Neural progenitor cell (in vitro differentiated cells): ENCODE measurements around the gene IPO9. TPM values are rescaled to one million over a fixed set of nuclear protein-coding genes. Genes with fewer than 3 reads are reported as not detected.

Experiments
- DNase-seq: peaks from one replicate; pipeline ENCODE4 v3.0.0-alpha.2; 2016; ENCODE audit warnings: low spot score
- H2AFZ ChIP-seq: fragments of 200-600 bp; sonication (generic); replicated peaks from 2 replicates; pipeline ENCODE4 v1.6.1; 2016; ENCODE audit warnings: antibody characterized with exemption
- H3F3A ChIP-seq: fragments of 200-600 bp; sonication (generic); 2 replicates; pipeline ENCODE4 v1.6.1; 2016; ENCODE audit warnings: antibody characterized with exemption, low read depth
- H3K27ac ChIP-seq: fragments of 200-600 bp; sonication (generic); 2 replicates; pipeline ENCODE4 v1.5.1; 2016; ENCODE audit warnings: mild to moderate bottlenecking
- H3K27me3 ChIP-seq: fragments of 200-600 bp; sonication (generic); 2 replicates; pipeline ENCODE4 v1.6.1; 2016; ENCODE audit warnings: mild to moderate bottlenecking, moderate library complexity
- H3K36me3 ChIP-seq: fragments of 200-600 bp; sonication (generic); 2 replicates; pipeline ENCODE4 v1.5.1; 2016
- H3K4me1 ChIP-seq: fragments of 200-600 bp; sonication (generic); 2 replicates; pipeline ENCODE4 v1.6.1; 2016; ENCODE audit warnings: mixed run types
- H3K4me2 ChIP-seq: fragments of 200-600 bp; sonication (generic); 2 replicates; pipeline ENCODE4 v1.6.1; 2016
- H3K4me3 ChIP-seq: fragments of 200-600 bp; sonication (generic); 2 replicates; pipeline ENCODE4 v1.5.1; 2016
- H3K79me2 ChIP-seq: fragments of 200-600 bp; sonication (generic); 2 replicates; pipeline ENCODE4 v1.6.1; 2016; ENCODE audit warnings: low read depth
- H3K9ac ChIP-seq: fragments of 200-600 bp; sonication (generic); 2 replicates; pipeline ENCODE4 v1.6.1; 2016
- H3K9me3 ChIP-seq: fragments of 200-600 bp; sonication (generic); 2 replicates; pipeline ENCODE4 v1.5.1; 2016; ENCODE audit warnings: low read depth
- H4K20me1 ChIP-seq: fragments of 200-600 bp; sonication (generic); 2 replicates; pipeline ENCODE4 v1.6.1; 2016; ENCODE audit warnings: low read depth
- H3K27ac Mint-ChIP-seq: 3 replicates; pipeline ENCODE4 v1.8.0; 2021; ENCODE audit warnings: mixed read lengths
- H3K27me3 Mint-ChIP-seq: 2 replicates; pipeline ENCODE4 v1.8.0; 2022; ENCODE audit warnings: low read depth, mild to moderate bottlenecking, inconsistent platforms, moderate library complexity, mixed read lengths; ENCODE audit not compliant: insufficient read depth
- H3K36me3 Mint-ChIP-seq: 3 replicates; pipeline ENCODE4 v1.8.0; 2021; ENCODE audit warnings: mixed read lengths
- H3K4me1 Mint-ChIP-seq: 3 replicates; pipeline ENCODE4 v1.8.0; 2021; ENCODE audit warnings: mixed read lengths
- H3K4me3 Mint-ChIP-seq: 3 replicates; pipeline ENCODE4 v1.8.0; 2021; ENCODE audit warnings: mild to moderate bottlenecking, moderate library complexity, mixed read lengths
- H3K9me3 Mint-ChIP-seq: 3 replicates; pipeline ENCODE4 v1.8.0; 2020; ENCODE audit warnings: mixed read lengths
- CTCF ChIP-seq: fragments of 200-600 bp; sonication (generic); IDR thresholded peaks from 2 replicates; pipeline ENCODE4 v1.5.1; 2017; ENCODE audit warnings: antibody characterized with exemption, mild to moderate bottlenecking
- EZH2 ChIP-seq: fragments of 200-600 bp; sonication (generic); IDR thresholded peaks from 2 replicates; pipeline ENCODE4 v1.6.1; 2017; ENCODE audit warnings: antibody characterized with exemption, mild to moderate bottlenecking, moderate library complexity
- EZH2phosphoT487 ChIP-seq: fragments of 200-600 bp; sonication (generic); IDR thresholded peaks from 2 replicates; pipeline ENCODE4 v1.6.1; 2017; ENCODE audit warnings: antibody characterized with exemption
- total RNA-seq: library from RNA; depleted of rRNA; stranded (reverse); fragments of >200 nt; gene quantifications from 2 replicates; pipeline ENCODE4 v1.2.3, GENCODE V29; 2015; ENCODE audit warnings: low replicate concordance

The IPO9 gene
- total RNA-seq, 1 donor from 2014 or later, result 63.2 TPM

GRCh38 chr1:201907621-201908020, 78.7 kb downstream of the IPO9 start:
- H3K4me3 ChIP-seq, result no peak overlapping the region
- H3K27me3 ChIP-seq, result no peaks in the 10 kb centered on the region
- no peaks in the 10 kb centered on the region for H3K36me3 Mint-ChIP-seq
- H3F3A ChIP-seq, result peaks cover 19% of the 10 kb centered on the region
- DNase-seq, result no peak
- H3K27ac ChIP-seq, result no peak overlapping the region
- H2AFZ ChIP-seq, result no peak overlapping the region
- peaks cover 19% of the 10 kb centered on the region for H3K4me1 Mint-ChIP-seq
- H3K36me3 ChIP-seq, result no peaks in the 10 kb centered on the region
- H3K9ac ChIP-seq, result no peak overlapping the region
- H3K9me3 ChIP-seq, result no peaks in the 10 kb centered on the region
- TF ChIP-seq EZH2phosphoT487 (no peak), CTCF (no peak), EZH2 (no peak)
- no peaks in the 10 kb centered on the region for H3K9me3 Mint-ChIP-seq
- H3K79me2 ChIP-seq, result no peaks in the 10 kb centered on the region
- H3K27ac Mint-ChIP-seq, result no peak overlapping the region
- H3K4me2 ChIP-seq, result no peak overlapping the region
- no peaks in the 10 kb centered on the region for H4K20me1 ChIP-seq
- peaks cover 10% of the 10 kb centered on the region for H3K4me1 ChIP-seq
- H3K4me3 Mint-ChIP-seq, result no peak overlapping the region
- H3K27me3 Mint-ChIP-seq, result peaks cover 3% of the 10 kb centered on the region

GRCh38 chr1:201911826-201912571, 83.0 kb downstream of the IPO9 start:
- Histone ChIP-seq H3K27me3 (no peaks in the 10 kb centered on the region), H2AFZ (no peak overlapping the region), H3K4me1 (peaks cover 10% of the 10 kb centered on the region), H3F3A (peaks cover 24% of the 10 kb centered on the region), H4K20me1 (no peaks in the 10 kb centered on the region), H3K4me3 (no peak overlapping the region), H3K9ac (no peak overlapping the region), H3K79me2 (no peaks in the 10 kb centered on the region), H3K9me3 (no peaks in the 10 kb centered on the region), H3K27ac (no peak overlapping the region), H3K4me2 (peak overlapping the region; percentile 55), H3K36me3 (no peaks in the 10 kb centered on the region)
- no peaks in the 10 kb centered on the region for H3K36me3 Mint-ChIP-seq
- peak; percentile 48 for DNase-seq
- H3K27me3 Mint-ChIP-seq, result peaks cover 16% of the 10 kb centered on the region
- no peaks in the 10 kb centered on the region for H3K9me3 Mint-ChIP-seq
- peak overlapping the region; percentile 57 for H3K27ac Mint-ChIP-seq
- peaks cover 20% of the 10 kb centered on the region for H3K4me1 Mint-ChIP-seq
- no peak overlapping the region for H3K4me3 Mint-ChIP-seq
- TF ChIP-seq EZH2phosphoT487 (no peak), CTCF (no peak), EZH2 (no peak)

GRCh38 chr1:201912832-201913231, 83.9 kb downstream of the IPO9 start:
- no peak overlapping the region for H3K4me3 ChIP-seq
- Mint-ChIP-seq H3K4me3 (no peak overlapping the region), H3K4me1 (peaks cover 23% of the 10 kb centered on the region), H3K27ac (peak overlapping the region; percentile 58), H3K36me3 (no peaks in the 10 kb centered on the region), H3K27me3 (peaks cover 16% of the 10 kb centered on the region), H3K9me3 (no peaks in the 10 kb centered on the region)
- H3K9ac ChIP-seq, result no peak overlapping the region
- peaks cover 10% of the 10 kb centered on the region for H3K4me1 ChIP-seq
- H3K36me3 ChIP-seq, result no peaks in the 10 kb centered on the region
- TF ChIP-seq EZH2 (no peak), EZH2phosphoT487 (no peak)
- H3K79me2 ChIP-seq, result no peaks in the 10 kb centered on the region
- no peak overlapping the region for H3K27ac ChIP-seq
- no peaks in the 10 kb centered on the region for H3K27me3 ChIP-seq
- DNase-seq, result no peak
- no peak overlapping the region for H3K4me2 ChIP-seq
- no peak overlapping the region for H2AFZ ChIP-seq
- H3K9me3 ChIP-seq, result no peaks in the 10 kb centered on the region
- peaks cover 24% of the 10 kb centered on the region for H3F3A ChIP-seq
- no peaks in the 10 kb centered on the region for H4K20me1 ChIP-seq
